HG03159 (cell line): ENCODE data around the gene TTC4.

Source experiments
- ATAC-seq: cut with Tn5 transposase; IDR thresholded peaks from one replicate; pipeline ENCODE4 v1.9.1; 2021; ENCODE audit warnings: mild to moderate bottlenecking, moderate library complexity; ENCODE audit not compliant: unreplicated experiment

TTC4 gene

GRCh38 chr1:54701996-54702395 is 13.7 kb upstream of the TTC4 start:
- no peak for ATAC-seq

GRCh38 chr1:54703471-54703870 is 12.2 kb upstream of the TTC4 start:
- no peak for ATAC-seq

- ATAC-seq = no peak
Measured at GRCh38 chr1:54705153-54705552, 10.5 kb upstream of the TTC4 start.

GRCh38 chr1:54706419-54706818 is 9.2 kb upstream of the TTC4 start:
- ATAC-seq = no peak

GRCh38 chr1:54708385-54708784 is 7.3 kb upstream of the TTC4 start:
- no peak for ATAC-seq

- no peak for ATAC-seq
Measured at GRCh38 chr1:54709547-54710292, 5.9 kb upstream of the TTC4 start.

- ATAC-seq = no peak
Measured at GRCh38 chr1:54710434-54710833, 5.2 kb upstream of the TTC4 start.

GRCh38 chr1:54710841-54711240 is 4.8 kb upstream of the TTC4 start:
- ATAC-seq = no peak

- no peak for ATAC-seq
Measured at GRCh38 chr1:54711536-54711935, 4.1 kb upstream of the TTC4 start.

GRCh38 chr1:54714881-54715492 is 674 bp upstream of the TTC4 start:
- ATAC-seq = no peak

- no peak for ATAC-seq
Measured at GRCh38 chr1:54716299-54717047, 812 bp downstream of the TTC4 start.

- ATAC-seq = no peak
Measured at GRCh38 chr1:54721719-54722118, 6.1 kb downstream of the TTC4 start.

- ATAC-seq = no peak
Measured at GRCh38 chr1:54723985-54724384, 8.3 kb downstream of the TTC4 start.

- no peak for ATAC-seq
Measured at GRCh38 chr1:54724771-54725170, 9.1 kb downstream of the TTC4 start.

- ATAC-seq = no peak
Measured at GRCh38 chr1:54728027-54728426, 12.4 kb downstream of the TTC4 start.

- ATAC-seq = no peak
Measured at GRCh38 chr1:54736685-54737084, 21.0 kb downstream of the TTC4 start.

GRCh38 chr1:54738244-54738643 is 22.6 kb downstream of the TTC4 start:
- no peak for ATAC-seq

GRCh38 chr1:54741531-54741930 is 25.9 kb downstream of the TTC4 start:
- ATAC-seq = no peak

GRCh38 chr1:54742282-54742681 is 26.6 kb downstream of the TTC4 start:
- ATAC-seq = no peak

- ATAC-seq = no peak
Measured at GRCh38 chr1:54743416-54744226, 28.0 kb downstream of the TTC4 start.

- ATAC-seq = no peak
Measured at GRCh38 chr1:54744696-54745095, 29.0 kb downstream of the TTC4 start.
